IPS-18a (cell line): Measurements from ENCODE around the gene UGCG.
"Not testable (repeated sequence)": the region's sequence is repeated elsewhere in the genome, so short reads cannot be mapped to it uniquely, and the experiment has no call there.

Source experiments
- H3K27ac ChIP-seq: one replicate; pipeline ENCODE4 v1.5.1; 2013; ENCODE audit warnings: low read length
- H3K27me3 ChIP-seq: one replicate; pipeline ENCODE4 v1.6.1; 2013; ENCODE audit warnings: mild to moderate bottlenecking, low read length; ENCODE audit not compliant: control insufficient read depth, insufficient read depth
- H3K36me3 ChIP-seq: one replicate; pipeline ENCODE4 v1.6.1; 2013; ENCODE audit warnings: low read depth, low read length; ENCODE audit not compliant: control insufficient read depth
- H3K4me1 ChIP-seq: one replicate; pipeline ENCODE4 v1.6.1; 2013; ENCODE audit warnings: low read depth, low read length; ENCODE audit not compliant: control insufficient read depth
- H3K4me3 ChIP-seq: one replicate; pipeline ENCODE4 v1.5.1; 2013; ENCODE audit warnings: low read length
- H3K9ac ChIP-seq: one replicate; pipeline ENCODE4 v1.6.1; 2013; ENCODE audit warnings: mild to moderate bottlenecking, low read length, moderate library complexity
- H3K9me3 ChIP-seq: one replicate; pipeline ENCODE4 v1.6.1; 2013; ENCODE audit warnings: low read depth, low read length; ENCODE audit not compliant: control insufficient read depth

The UGCG gene

DNA sequence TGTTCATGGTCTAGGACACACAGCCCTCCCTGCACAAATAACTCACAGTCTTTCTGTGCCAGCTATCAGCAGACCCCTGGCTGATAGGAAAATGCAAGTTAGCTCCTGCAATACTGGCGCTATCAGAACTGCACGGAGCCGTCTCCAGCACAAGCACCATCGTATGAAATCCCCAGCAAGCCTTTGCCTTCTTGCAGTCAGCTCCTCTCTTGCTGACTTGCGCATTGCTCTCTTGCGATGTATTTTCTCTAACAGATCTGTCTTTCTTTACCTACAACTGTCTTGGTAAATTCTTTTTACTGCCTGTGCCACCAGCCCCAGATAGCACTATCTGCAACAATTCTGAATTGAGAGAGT, 25.1 kb upstream of the UGCG start:
- Histone ChIP-seq H3K27ac (no peak overlapping the region), H3K4me3 (no peak overlapping the region), H3K9me3 (no peaks in the 10 kb centered on the region), H3K4me1 (peaks cover 15% of the 10 kb centered on the region), H3K27me3 (no peaks in the 10 kb centered on the region), H3K36me3 (no peaks in the 10 kb centered on the region), H3K9ac (no peak overlapping the region)

- H3K27me3 ChIP-seq: no peaks in the 10 kb centered on the region
- no peak overlapping the region for H3K4me3 ChIP-seq
- no peak overlapping the region for H3K27ac ChIP-seq
- H3K9me3 ChIP-seq: no peaks in the 10 kb centered on the region
- peaks cover 15% of the 10 kb centered on the region for H3K4me1 ChIP-seq
- no peaks in the 10 kb centered on the region for H3K36me3 ChIP-seq
- H3K9ac ChIP-seq: no peak overlapping the region
Measured at GRCh38 chr9:111872886-111873285, 23.7 kb upstream of the UGCG start.

- no peaks in the 10 kb centered on the region for H3K36me3 ChIP-seq
- no peaks in the 10 kb centered on the region for H3K27me3 ChIP-seq
- H3K27ac ChIP-seq: no peak overlapping the region
Measured at GRCh38 chr9:111873901-111874300, 22.7 kb upstream of the UGCG start.

DNA sequence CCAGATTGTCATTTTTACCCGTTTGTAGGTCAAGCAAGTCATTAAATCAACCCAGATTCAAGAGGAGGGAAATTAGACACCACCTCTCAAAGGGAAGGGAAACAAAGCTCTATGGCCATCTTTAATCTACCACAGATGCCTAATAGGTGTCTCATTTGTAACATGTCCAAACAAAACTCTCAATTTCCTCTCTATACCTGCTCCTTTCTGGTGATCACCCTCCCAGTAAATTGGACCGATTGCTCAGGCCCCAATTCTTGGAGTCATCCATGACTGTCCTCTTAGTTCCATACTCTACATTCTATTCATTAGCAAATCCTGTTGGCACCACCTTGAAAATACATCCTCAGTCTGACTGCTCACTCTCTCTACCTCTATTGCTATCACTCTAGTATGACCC, 22.1 kb upstream of the UGCG start:
- H3K36me3 ChIP-seq: no peaks in the 10 kb centered on the region
- no peaks in the 10 kb centered on the region for H3K9me3 ChIP-seq
- no peak overlapping the region for H3K27ac ChIP-seq
- no peaks in the 10 kb centered on the region for H3K27me3 ChIP-seq
- no peak overlapping the region for H3K4me3 ChIP-seq
- no peak overlapping the region for H3K9ac ChIP-seq
- peaks cover 10% of the 10 kb centered on the region for H3K4me1 ChIP-seq

More at GRCh38 chr9:111873901-111874300, 22.7 kb upstream of the UGCG start:
- H3K9me3 ChIP-seq: no peaks in the 10 kb centered on the region
- no peak overlapping the region for H3K9ac ChIP-seq
- no peak overlapping the region for H3K4me3 ChIP-seq
- H3K4me1 ChIP-seq: peaks cover 10% of the 10 kb centered on the region

DNA sequence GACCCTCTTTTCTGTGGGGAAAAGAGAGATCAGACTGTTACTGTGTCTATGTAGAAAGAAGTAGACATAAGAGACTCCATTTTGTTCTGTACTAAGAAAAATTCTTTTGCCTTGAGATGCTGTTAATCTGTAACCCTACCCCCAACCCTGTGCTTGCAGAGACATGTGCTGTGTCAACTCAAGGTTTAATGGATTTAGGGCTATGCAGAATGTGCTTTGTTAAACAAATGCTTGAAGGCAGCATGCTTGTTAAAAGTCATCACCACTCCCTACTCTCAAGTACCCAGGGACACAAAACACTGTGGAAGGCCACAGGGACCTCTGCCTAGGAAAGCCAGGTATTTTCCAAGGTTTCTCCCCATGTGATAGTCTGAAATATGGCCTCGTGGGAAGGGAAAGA, 21.3 kb upstream of the UGCG start:
- H3K4me1 ChIP-seq: peaks cover 10% of the 10 kb centered on the region
- not testable (repeated sequence) for H3K4me3 ChIP-seq, H3K9ac ChIP-seq, H3K9me3 ChIP-seq, H3K36me3 ChIP-seq, H3K27me3 ChIP-seq, H3K27ac ChIP-seq

- H3K27me3 ChIP-seq, H3K27ac ChIP-seq, H3K36me3 ChIP-seq, H3K9me3 ChIP-seq, H3K9ac ChIP-seq, H3K4me3 ChIP-seq: not testable (repeated sequence)
- H3K4me1 ChIP-seq: peaks cover 10% of the 10 kb centered on the region
Measured at GRCh38 chr9:111875691-111876090, 20.9 kb upstream of the UGCG start.

- H3K27me3 ChIP-seq: no peaks in the 10 kb centered on the region
Measured at GRCh38 chr9:111876179-111876578, 20.4 kb upstream of the UGCG start.

GRCh38 chr9:111877420-111877819, 19.2 kb upstream of the UGCG start:
- Histone ChIP-seq H3K27me3 (no peaks in the 10 kb centered on the region), H3K9ac (no peak overlapping the region), H3K4me1 (peaks cover 10% of the 10 kb centered on the region), H3K27ac (no peak overlapping the region), H3K4me3 (no peak overlapping the region), H3K36me3 (no peaks in the 10 kb centered on the region), H3K9me3 (no peaks in the 10 kb centered on the region)

More at GRCh38 chr9:111876179-111876578, 20.4 kb upstream of the UGCG start:
- H3K9ac ChIP-seq: no peak overlapping the region
- no peak overlapping the region for H3K27ac ChIP-seq
- H3K9me3 ChIP-seq: no peaks in the 10 kb centered on the region
- H3K4me1 ChIP-seq: peaks cover 10% of the 10 kb centered on the region
- H3K36me3 ChIP-seq: no peaks in the 10 kb centered on the region
- no peak overlapping the region for H3K4me3 ChIP-seq

DNA sequence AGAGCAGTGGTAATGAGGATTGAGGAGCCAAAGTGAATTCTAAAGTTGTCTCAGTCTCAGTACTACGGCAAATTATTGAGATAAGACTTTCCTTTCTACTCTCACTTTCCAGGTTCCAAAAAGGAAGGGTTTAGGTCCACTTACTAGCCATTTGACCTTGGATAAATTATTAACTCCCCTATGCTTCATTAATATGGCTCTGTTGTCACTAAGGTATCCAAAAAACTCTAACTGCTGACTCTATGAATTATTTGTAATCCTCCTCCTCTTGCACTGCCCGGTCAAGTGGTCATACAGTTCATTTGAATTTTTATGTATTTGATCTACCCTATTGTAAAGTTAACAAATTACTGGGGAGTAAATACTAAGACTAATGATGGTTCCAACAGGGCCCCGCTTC, 17.7 kb upstream of the UGCG start:
- Histone ChIP-seq H3K9ac (no peak overlapping the region), H3K9me3 (no peaks in the 10 kb centered on the region), H3K27ac (no peak overlapping the region), H3K4me1 (peaks cover 10% of the 10 kb centered on the region), H3K4me3 (no peak overlapping the region), H3K36me3 (no peaks in the 10 kb centered on the region), H3K27me3 (no peaks in the 10 kb centered on the region)

- H3K4me3 ChIP-seq: no peak overlapping the region
- H3K9ac ChIP-seq: no peak overlapping the region
- no peaks in the 10 kb centered on the region for H3K4me1 ChIP-seq
- no peaks in the 10 kb centered on the region for H3K9me3 ChIP-seq
- H3K27me3 ChIP-seq: no peaks in the 10 kb centered on the region
- no peak overlapping the region for H3K27ac ChIP-seq
- H3K36me3 ChIP-seq: no peaks in the 10 kb centered on the region
Measured at GRCh38 chr9:111886983-111887718, 9.5 kb upstream of the UGCG start.

- H3K4me1 ChIP-seq: no peaks in the 10 kb centered on the region
- H3K9me3 ChIP-seq: no peaks in the 10 kb centered on the region
- H3K4me3 ChIP-seq: no peak overlapping the region
- H3K27me3 ChIP-seq: no peaks in the 10 kb centered on the region
- H3K9ac ChIP-seq: no peak overlapping the region
- no peaks in the 10 kb centered on the region for H3K36me3 ChIP-seq
- no peak overlapping the region for H3K27ac ChIP-seq
Measured at GRCh38 chr9:111890334-111890733, 6.3 kb upstream of the UGCG start.

- not testable (repeated sequence) for H3K27me3 ChIP-seq, H3K9me3 ChIP-seq, H3K4me3 ChIP-seq, H3K27ac ChIP-seq, H3K36me3 ChIP-seq, H3K4me1 ChIP-seq, H3K9ac ChIP-seq
Measured at GRCh38 chr9:111890867-111891266, 5.7 kb upstream of the UGCG start.
